Liver (tissue), 3 donors: ENCODE results near the gene VDR.

ENCODE experiments used
- CTCF ChIP-seq: fragments of 150-350 bp; IDR thresholded peaks from 2 replicates; pipeline ENCODE4 v1.5.1; 2017; ENCODE audit warnings: improper control_type of control experiment, low read depth, low read length; ENCODE audit not compliant: missing input control
- EGR1 ChIP-seq, 2 donors: IDR thresholded peaks; 2 replicates each; pipeline ENCODE4 v1.6.1; 2016 to 2018; ENCODE audit warnings: antibody characterized with exemption in 2 of 2, low read depth in 2 of 2
- GABPA ChIP-seq, 2 donors: IDR thresholded peaks in 1 of 2; conservative IDR thresholded peaks in 1 of 2; 2 replicates each; pipeline ENCODE4 v1.6.1; 2016; ENCODE audit warnings: antibody characterized with exemption in 2 of 2, mild to moderate bottlenecking in 1 of 2, moderate library complexity in 1 of 2
- JUND ChIP-seq, 2 donors: IDR thresholded peaks; 2 replicates each; pipeline ENCODE4 v1.6.1; 2016; ENCODE audit warnings: antibody characterized with exemption in 2 of 2
- MAX ChIP-seq: IDR thresholded peaks from 2 replicates; pipeline ENCODE4 v1.6.1; 2016; ENCODE audit warnings: antibody characterized with exemption
- RAD21 ChIP-seq, 2 donors: IDR thresholded peaks; 2 replicates each; pipeline ENCODE4 v1.6.1; 2016; ENCODE audit warnings: antibody characterized with exemption in 2 of 2, mild to moderate bottlenecking in 2 of 2
- REST ChIP-seq: IDR thresholded peaks from 2 replicates; pipeline ENCODE4 v1.6.1; 2016; ENCODE audit warnings: antibody characterized with exemption, mild to moderate bottlenecking
- RXRA ChIP-seq, 2 donors: IDR thresholded peaks; 2 replicates each; pipeline ENCODE4 v1.6.1; 2017 to 2018; ENCODE audit warnings: antibody characterized with exemption in 2 of 2, mild to moderate bottlenecking in 1 of 2
- donor health status: healthy.
- donor health status: healthy.

- TF ChIP-seq CTCF = no peak
- no peak for TF ChIP-seq MAX
- TF ChIP-seq REST = no peak
- no peak for TF ChIP-seq RAD21 (IDR thresholded peaks at IDR 0.05)
- no peak for TF ChIP-seq JUND (IDR thresholded peaks at IDR 0.05)
- TF ChIP-seq EGR1 (IDR thresholded peaks at IDR 0.05; ENCODE audit: low read depth in 2 of 2) = no peak
- no peak for TF ChIP-seq RXRA (IDR thresholded peaks at IDR 0.05)
- TF ChIP-seq GABPA (IDR thresholded peaks at IDR 0.05 in 1 of 2, conservative IDR thresholded peaks at IDR 0.05 in 1 of 2) = no peak
Observed at GRCh38 chr12:47802312-47802711, 102.5 kb downstream of the VDR start.
